PC-9 (cell line): ENCODE results near the gene MMP17. TPM values are rescaled to one million over a fixed set of nuclear protein-coding genes. Genes with fewer than 3 reads are reported as not detected.

ENCODE experiments used
- BruUV-seq: library from RNA; stranded (reverse); fragments of 400-500 nt; replicated peaks from 2 replicates; lab custom pipeline; 2021; lab: Mats Ljungman, UMichigan
- CTCF ChIA-PET: fragments of 300-600 bp; sonication (Branson Sonifier 250); formaldehyde crosslinking; loops from one replicate; lab custom pipeline; 2022; ENCODE audit warnings: antibody characterized with exemption; lab: Charles Lee
- POLR2A ChIA-PET: fragments of 300-600 bp; sonication (Branson Sonifier 250); formaldehyde crosslinking; loops from one replicate; lab custom pipeline; 2022; ENCODE audit warnings: antibody characterized with exemption; ENCODE audit not compliant: unreplicated experiment; lab: Charles Lee
- DNase-seq, 2 experiments: peaks; one replicate each; pipeline versions ENCODE4 v3.0.0 to v3.0.0-alpha.2; 2015 to 2022; ENCODE audit warnings: mixed read lengths in 1 of 2
- H2AFZ ChIP-seq: fragments of 200-600 bp; sonication (generic); 2 replicates; pipeline ENCODE4 v1.8.1; 2017; ENCODE audit warnings: antibody characterized with exemption
- H3F3A ChIP-seq: fragments of 200-600 bp; sonication (generic); 2 replicates; pipeline ENCODE4 v1.8.1; 2017; ENCODE audit warnings: antibody characterized with exemption, mild to moderate bottlenecking, low read depth; ENCODE audit not compliant: insufficient read depth
- H3K27ac ChIP-seq: fragments of 200-600 bp; sonication (generic); 2 replicates; pipeline ENCODE4 v1.6.1; 2016; ENCODE audit warnings: mixed run types
- H3K27me3 ChIP-seq: fragments of 200-600 bp; sonication (generic); 2 replicates; pipeline ENCODE4 v1.6.1; 2016; ENCODE audit warnings: low read depth, mixed run types; ENCODE audit not compliant: insufficient read depth
- H3K36me3 ChIP-seq: fragments of 200-600 bp; sonication (generic); 2 replicates; pipeline ENCODE4 v1.6.1; 2016; ENCODE audit warnings: low read depth, mixed run types
- H3K4me1 ChIP-seq: fragments of 200-600 bp; sonication (generic); replicated peaks from 2 replicates; pipeline ENCODE4 v1.6.1; 2016; ENCODE audit warnings: mixed run types; ENCODE audit not compliant: insufficient read depth
- H3K4me2 ChIP-seq: fragments of 200-600 bp; sonication (generic); 2 replicates; pipeline ENCODE4 v1.6.1; 2017; ENCODE audit warnings: mixed run types
- H3K4me3 ChIP-seq: fragments of 200-600 bp; sonication (generic); 2 replicates; pipeline ENCODE4 v1.6.1; 2016; ENCODE audit warnings: mixed run types
- H3K79me2 ChIP-seq: fragments of 200-600 bp; sonication (generic); 2 replicates; pipeline ENCODE4 v1.6.1; 2017; ENCODE audit warnings: low read depth, mixed run types
- H3K9me2 ChIP-seq: fragments of 200-600 bp; sonication (generic); 2 replicates; pipeline ENCODE4 v1.8.1; 2017; ENCODE audit warnings: mild to moderate bottlenecking; ENCODE audit not compliant: insufficient read depth
- H3K9me3 ChIP-seq: fragments of 200-600 bp; sonication (generic); 2 replicates; pipeline ENCODE4 v1.8.1; 2016; ENCODE audit warnings: low read depth; ENCODE audit not compliant: insufficient read depth
- H4K20me1 ChIP-seq: fragments of 200-600 bp; sonication (generic); 2 replicates; pipeline ENCODE4 v1.8.1; 2017; ENCODE audit not compliant: insufficient read depth
- EZH2 ChIP-seq: fragments of 200-600 bp; sonication (generic); IDR thresholded peaks from 2 replicates; pipeline ENCODE4 v1.8.0; 2017; ENCODE audit warnings: antibody characterized with exemption, low read depth
- intact Hi-C: fragments of 100-400 bp; cut with micrococcal nuclease; formaldehyde crosslinking; loops from one replicate; pipeline ENCODE4 v1.10.0; 2022; ENCODE audit not compliant: unreplicated experiment
- total RNA-seq: library from RNA; stranded (reverse); gene quantifications from 2 replicates; pipeline ENCODE4 v1.2.3, GENCODE V29; 2021
- TF ChIP-seq, protein P1 (sequence below): fragments of 200-600 bp; sonication (generic); conservative IDR thresholded peaks from 2 replicates; pipeline ENCODE4 v1.6.1; 2017; ENCODE audit warnings: mixed run types, antibody characterized with exemption, mild to moderate bottlenecking, moderate library complexity

The MMP17 gene
- total RNA-seq, 1 experiment from 2014 or later: 3.3 TPM

DNA sequence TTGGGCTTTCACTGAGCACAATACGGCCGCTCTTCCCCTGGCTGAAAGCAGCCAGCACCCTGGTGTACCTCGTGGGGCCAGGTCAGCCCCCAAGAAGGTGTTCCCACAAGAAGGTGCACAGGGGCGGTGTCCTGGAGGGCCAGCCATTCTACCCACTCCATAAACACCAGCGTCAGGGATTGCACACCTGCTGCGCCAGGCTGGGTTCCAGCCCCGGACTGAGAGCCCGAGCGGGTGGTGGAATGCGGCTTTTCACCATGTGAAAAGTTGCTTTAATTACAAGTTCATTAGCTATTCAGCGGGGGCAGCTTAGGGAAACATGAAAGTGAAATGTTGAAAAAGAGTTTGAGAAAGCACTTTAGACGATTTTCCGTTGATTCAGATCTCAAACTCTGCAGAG is 17.5 kb upstream of the MMP17 start:
- Histone ChIP-seq H2AFZ (no peak overlapping the region), H3K4me2 (no peak overlapping the region), H3K9me2 (no peaks in the 10 kb centered on the region), H3K36me3 (no peaks in the 10 kb centered on the region), H3K27ac (no peak overlapping the region), H3K9me3 (peaks cover 12% of the 10 kb centered on the region; the same call in 1 of the 2 replicates), H3K4me1 (no peaks in the 10 kb centered on the region), H3K27me3 (peaks cover 5% of the 10 kb centered on the region; the same call in 1 of the 2 replicates), H3K79me2 (no peaks in the 10 kb centered on the region), H3F3A (no peaks in the 10 kb centered on the region), H4K20me1 (no peaks in the 10 kb centered on the region), H3K4me3 (no peak overlapping the region)
- POLR2A ChIA-PET: no interaction called here
- no peak for DNase-seq
- intact Hi-C loops: no loop called here
- no TSS peak for BruUV-seq
- CTCF ChIA-PET: no interaction called here
- TF ChIP-seq EZH2: no peak
- TF ChIP-seq, protein P1, sequence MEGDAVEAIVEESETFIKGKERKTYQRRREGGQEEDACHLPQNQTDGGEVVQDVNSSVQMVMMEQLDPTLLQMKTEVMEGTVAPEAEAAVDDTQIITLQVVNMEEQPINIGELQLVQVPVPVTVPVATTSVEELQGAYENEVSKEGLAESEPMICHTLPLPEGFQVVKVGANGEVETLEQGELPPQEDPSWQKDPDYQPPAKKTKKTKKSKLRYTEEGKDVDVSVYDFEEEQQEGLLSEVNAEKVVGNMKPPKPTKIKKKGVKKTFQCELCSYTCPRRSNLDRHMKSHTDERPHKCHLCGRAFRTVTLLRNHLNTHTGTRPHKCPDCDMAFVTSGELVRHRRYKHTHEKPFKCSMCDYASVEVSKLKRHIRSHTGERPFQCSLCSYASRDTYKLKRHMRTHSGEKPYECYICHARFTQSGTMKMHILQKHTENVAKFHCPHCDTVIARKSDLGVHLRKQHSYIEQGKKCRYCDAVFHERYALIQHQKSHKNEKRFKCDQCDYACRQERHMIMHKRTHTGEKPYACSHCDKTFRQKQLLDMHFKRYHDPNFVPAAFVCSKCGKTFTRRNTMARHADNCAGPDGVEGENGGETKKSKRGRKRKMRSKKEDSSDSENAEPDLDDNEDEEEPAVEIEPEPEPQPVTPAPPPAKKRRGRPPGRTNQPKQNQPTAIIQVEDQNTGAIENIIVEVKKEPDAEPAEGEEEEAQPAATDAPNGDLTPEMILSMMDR: no peak

- POLR2A ChIA-PET: no interaction called here
- Histone ChIP-seq H3K9me2 (no peaks in the 10 kb centered on the region), H3K4me2 (no peak overlapping the region), H3K27me3 (peaks cover 9% of the 10 kb centered on the region; the same call in 1 of the 2 replicates), H3F3A (no peaks in the 10 kb centered on the region), H3K79me2 (no peaks in the 10 kb centered on the region), H3K36me3 (no peaks in the 10 kb centered on the region), H2AFZ (no peak overlapping the region), H3K4me3 (no peak overlapping the region), H3K9me3 (peaks cover 12% of the 10 kb centered on the region; the same call in 1 of the 2 replicates), H3K27ac (no peak overlapping the region), H4K20me1 (no peaks in the 10 kb centered on the region), H3K4me1 (no peaks in the 10 kb centered on the region)
- no peak for DNase-seq
- BruUV-seq: no TSS peak
- intact Hi-C loops: no loop called here
- CTCF ChIA-PET: no interaction called here
- TF ChIP-seq, protein P1: no peak
- no peak for TF ChIP-seq EZH2
Measured at GRCh38 chr12:131815131-131815530, 13.1 kb upstream of the MMP17 start.

- H3K27me3 ChIP-seq: peaks cover 3% of the 10 kb centered on the region; the same call in 1 of the 2 replicates
- CTCF ChIA-PET: no interaction called here
- DNase-seq: no peak
- no peaks in the 10 kb centered on the region for H3K79me2 ChIP-seq
- no peak overlapping the region for H3K4me3 ChIP-seq
- H3K4me1 ChIP-seq: no peaks in the 10 kb centered on the region
- no peaks in the 10 kb centered on the region for H3F3A ChIP-seq
- H3K9me3 ChIP-seq: peaks cover 12% of the 10 kb centered on the region; the same call in 1 of the 2 replicates
- no peak overlapping the region for H3K4me2 ChIP-seq
- intact Hi-C loops: no loop called here
- TF ChIP-seq, protein P1: no peak
- TF ChIP-seq EZH2: no peak
- no peak overlapping the region for H2AFZ ChIP-seq
- no peaks in the 10 kb centered on the region for H3K36me3 ChIP-seq
- no peaks in the 10 kb centered on the region for H3K9me2 ChIP-seq
- POLR2A ChIA-PET: no interaction called here
- no TSS peak for BruUV-seq
- H4K20me1 ChIP-seq: no peaks in the 10 kb centered on the region
- H3K27ac ChIP-seq: no peak overlapping the region
Measured at GRCh38 chr12:131816495-131816894, 11.7 kb upstream of the MMP17 start.
